ENCODE results near the gene DLX5.
"Not testable (repeated sequence)": the region's sequence is repeated elsewhere in the genome, so short reads cannot be mapped to it uniquely, and the experiment has no call there.

GRCh38 chr7:97072025-97072424, 47.4 kb upstream of the DLX5 start:
- not testable (repeated sequence) for TF ChIP-seq POLR2A, CTCF (IDR thresholded peaks at IDR 0.05)
